ENCODE results near the gene HTR4.

GRCh38 chr5:148633067-148633377 lies 21.3 kb downstream of the HTR4 start:
- TF ChIP-seq, protein P1, sequence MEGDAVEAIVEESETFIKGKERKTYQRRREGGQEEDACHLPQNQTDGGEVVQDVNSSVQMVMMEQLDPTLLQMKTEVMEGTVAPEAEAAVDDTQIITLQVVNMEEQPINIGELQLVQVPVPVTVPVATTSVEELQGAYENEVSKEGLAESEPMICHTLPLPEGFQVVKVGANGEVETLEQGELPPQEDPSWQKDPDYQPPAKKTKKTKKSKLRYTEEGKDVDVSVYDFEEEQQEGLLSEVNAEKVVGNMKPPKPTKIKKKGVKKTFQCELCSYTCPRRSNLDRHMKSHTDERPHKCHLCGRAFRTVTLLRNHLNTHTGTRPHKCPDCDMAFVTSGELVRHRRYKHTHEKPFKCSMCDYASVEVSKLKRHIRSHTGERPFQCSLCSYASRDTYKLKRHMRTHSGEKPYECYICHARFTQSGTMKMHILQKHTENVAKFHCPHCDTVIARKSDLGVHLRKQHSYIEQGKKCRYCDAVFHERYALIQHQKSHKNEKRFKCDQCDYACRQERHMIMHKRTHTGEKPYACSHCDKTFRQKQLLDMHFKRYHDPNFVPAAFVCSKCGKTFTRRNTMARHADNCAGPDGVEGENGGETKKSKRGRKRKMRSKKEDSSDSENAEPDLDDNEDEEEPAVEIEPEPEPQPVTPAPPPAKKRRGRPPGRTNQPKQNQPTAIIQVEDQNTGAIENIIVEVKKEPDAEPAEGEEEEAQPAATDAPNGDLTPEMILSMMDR (IDR thresholded peaks at IDR 0.05), result no peak
- no peak for TF ChIP-seq POLR2AphosphoS5 (IDR thresholded peaks at IDR 0.05)
- TF ChIP-seq POLR2A (IDR thresholded peaks at IDR 0.05), result no peak
- no peak for TF ChIP-seq EP300 (IDR thresholded peaks at IDR 0.05)
